Globus pallidus (tissue), 1 donor: ENCODE measurements around the gene PIP4K2B.
"Not testable (repeated sequence)": the region's sequence is repeated elsewhere in the genome, so short reads cannot be mapped to it uniquely, and the experiment has no call there.

ENCODE experiments used
- DNase-seq: peaks from one replicate; pipeline ENCODE4 v3.0.0-alpha.2; 2015; ENCODE audit warnings: low spot score

Gene PIP4K2B

DNA sequence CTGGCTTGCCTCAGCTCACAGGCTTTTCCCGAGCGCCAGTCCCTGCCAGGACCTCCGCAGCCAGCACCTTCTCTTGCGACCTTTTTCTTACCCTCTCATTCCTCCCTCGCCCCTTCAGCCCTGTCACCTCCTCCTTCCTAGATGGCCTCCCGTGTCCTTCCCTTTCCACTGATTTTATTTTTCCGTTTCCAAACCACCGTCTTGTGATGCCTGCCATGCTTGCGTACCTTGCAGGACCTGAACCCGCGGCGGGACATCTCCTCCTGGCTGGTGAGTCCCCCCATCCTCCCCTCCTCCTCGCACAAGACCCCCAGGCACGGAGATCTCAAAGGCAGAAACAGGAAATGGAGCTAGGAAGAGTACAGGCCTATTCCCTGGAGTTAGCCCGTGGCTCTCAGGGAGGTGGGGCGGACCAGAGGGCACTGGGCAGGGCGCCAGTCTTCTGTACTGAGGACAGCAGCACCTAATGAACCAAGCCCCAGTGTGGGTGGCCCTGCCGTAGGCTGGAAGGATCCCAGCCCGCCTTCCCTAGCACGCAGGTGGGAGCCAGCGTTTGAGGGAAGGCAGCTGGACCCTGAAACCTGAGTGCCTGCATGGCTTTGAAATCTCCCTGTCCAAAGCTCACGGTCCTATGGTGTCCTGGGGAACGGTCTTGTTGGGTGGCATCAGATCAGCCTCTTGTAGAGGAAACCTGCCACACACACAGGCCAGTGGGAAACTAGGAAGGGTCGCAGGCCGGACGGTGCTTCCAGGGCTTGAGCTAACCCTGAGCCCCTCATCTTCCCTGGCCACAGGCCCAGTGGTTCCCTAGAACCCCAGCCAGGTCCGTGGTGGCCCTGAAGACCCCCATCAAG is 68.6 kb downstream of the PIP4K2B start:
- no peak for DNase-seq

DNA sequence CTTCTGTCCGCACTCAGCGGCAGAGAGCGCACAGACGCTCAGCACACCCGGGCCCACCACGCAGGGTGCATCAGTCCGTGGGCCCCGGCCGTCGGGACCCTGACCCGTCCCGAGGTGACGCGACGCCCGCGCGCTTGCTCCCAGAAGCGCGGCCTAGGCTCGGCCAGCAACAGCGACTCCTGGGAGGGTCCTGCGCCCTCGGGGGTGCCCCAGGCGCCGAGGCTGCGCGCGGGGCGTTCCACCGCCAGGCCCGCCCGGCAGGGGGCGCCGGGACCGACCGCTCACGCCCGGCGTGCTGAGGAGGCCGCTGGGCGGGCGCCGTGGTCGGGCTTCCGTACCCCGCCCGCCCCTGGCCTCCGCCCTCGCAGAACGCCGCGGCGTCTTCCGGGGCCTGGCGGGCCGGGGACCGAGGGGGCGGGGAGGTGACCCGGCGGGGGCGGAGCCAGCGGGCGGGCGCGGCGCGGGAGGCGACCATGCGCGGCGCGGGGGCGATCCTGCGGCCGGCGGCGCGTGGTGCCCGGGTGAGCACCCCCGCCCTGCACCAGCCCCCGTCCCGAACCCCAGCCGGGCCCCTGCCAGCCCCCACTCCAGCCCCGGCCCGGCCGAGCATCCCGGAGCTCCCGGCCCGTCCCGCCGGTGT is 69.3 kb downstream of the PIP4K2B start, which contains the start of gene CISD3:
TSS of gene CISD3 (plus strand) at position 456 of the 640 bp plus-strand sequence. CDS start at position 474, 18 bp downstream.
- peak; percentile 84 for DNase-seq

DNA sequence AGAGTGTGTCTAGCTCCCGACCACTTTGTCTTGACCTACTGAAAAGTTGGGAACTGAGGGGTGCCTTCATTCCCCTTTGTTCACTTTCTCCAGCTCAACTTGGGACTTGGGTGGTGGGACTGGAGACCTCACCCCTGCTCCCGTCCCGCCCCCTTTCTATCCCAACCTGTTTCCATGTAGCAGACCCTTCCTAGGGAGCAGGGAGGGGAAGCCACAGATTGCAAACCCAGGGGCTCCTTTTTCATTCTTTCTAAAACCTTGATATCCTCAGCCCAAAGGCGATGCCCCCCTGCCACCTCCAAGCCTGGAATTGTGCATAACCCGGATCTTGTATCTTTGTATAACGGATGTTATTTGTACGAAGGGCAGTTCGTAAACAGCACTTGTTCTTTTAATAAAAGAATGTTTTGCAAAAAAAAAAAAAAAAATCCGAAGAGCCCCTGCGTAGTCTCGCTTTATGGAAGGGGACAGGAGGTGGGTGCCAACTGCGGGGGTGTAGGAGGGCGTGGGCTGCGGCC is 69.9 kb downstream of the PIP4K2B start:
- no peak for DNase-seq

DNA sequence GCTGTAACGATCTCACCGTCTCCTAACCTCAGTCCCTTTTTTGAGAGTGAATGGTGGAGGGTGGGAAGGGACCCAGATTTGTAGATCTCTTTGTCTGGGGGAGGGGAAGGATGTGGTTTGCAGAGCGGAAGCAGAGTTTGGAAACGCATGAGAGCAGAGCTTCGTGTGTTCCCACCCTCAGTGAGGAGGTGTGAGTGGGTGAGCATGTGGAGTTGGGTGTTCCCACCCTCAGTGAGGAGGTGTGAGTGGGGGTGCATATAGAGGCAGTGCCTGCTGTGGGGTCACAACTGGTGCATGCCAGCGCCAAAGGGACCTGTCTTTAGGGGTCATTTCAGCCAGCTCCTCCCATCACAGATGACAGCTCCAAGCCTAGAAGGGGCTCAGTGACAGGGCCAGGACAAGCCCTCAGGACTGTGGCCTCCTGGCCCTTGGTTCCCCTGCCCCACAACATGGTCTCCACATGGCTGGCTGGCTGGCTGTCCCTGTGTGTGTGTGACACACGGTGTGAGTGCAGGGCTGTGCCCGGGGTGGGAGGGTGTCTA is 71.0 kb downstream of the PIP4K2B start:
- no peak for DNase-seq

DNA sequence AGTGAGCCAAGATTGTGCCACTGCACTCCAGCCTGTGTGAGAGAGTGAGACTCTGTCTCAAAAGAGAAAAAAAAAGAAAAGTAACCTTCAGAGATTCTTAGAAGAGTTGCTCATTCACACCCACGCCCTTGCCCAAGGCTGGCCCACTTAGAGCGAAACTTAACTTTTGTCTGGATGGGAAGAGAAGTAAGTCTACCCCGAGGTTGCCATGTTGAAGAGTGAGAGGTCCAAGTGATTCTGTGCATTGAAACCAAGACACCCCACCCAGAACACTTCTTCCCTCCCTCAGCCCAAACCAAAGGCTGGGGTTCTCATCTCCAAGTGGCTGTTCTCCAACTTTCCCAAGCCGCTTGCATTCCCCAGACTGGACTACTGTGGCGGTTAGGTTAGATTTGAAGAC is 71.6 kb downstream of the PIP4K2B start:
- no peak for DNase-seq

DNA sequence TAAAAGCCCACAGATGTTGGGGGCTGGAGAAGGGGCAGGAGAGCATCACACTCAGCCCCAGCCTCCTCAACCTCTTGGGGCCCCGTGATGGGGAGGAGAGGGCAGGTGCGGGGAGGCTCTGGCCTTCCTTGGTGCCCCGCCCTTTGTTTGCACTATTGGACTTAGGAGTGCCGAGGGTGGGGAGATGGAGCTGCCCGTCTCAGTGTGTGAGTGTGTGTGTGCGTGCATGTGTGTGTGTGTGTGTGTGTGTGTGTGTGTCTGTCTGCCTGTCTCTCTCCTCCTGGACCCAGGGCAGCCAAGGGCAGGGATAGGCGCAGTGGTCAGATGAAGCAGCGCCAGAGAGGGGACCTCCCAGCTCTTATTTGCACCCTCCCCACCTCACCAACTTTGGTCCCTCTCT is 73.2 kb downstream of the PIP4K2B start:
- DNase-seq: not testable (repeated sequence)

DNA sequence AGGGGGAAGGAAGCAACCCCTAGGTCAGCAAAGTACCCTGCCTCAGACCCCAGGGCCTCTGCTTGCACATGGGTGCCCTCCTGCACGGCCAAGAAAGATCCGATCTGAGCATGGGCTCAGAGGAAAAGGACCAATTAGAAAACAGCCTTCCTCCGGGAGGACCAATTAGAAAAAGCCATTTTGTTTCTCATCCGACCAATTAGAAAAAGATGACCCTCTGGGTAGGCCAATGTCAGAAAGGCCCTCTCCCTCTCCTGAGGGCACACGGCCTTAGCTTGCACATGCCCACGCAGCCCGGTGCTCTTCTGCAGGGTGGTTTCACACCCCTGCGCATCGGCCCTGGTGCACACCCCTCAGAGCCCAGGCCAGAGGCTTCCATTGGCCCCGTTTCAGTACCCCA is 74.3 kb downstream of the PIP4K2B start:
- DNase-seq: peak; percentile 58

DNA sequence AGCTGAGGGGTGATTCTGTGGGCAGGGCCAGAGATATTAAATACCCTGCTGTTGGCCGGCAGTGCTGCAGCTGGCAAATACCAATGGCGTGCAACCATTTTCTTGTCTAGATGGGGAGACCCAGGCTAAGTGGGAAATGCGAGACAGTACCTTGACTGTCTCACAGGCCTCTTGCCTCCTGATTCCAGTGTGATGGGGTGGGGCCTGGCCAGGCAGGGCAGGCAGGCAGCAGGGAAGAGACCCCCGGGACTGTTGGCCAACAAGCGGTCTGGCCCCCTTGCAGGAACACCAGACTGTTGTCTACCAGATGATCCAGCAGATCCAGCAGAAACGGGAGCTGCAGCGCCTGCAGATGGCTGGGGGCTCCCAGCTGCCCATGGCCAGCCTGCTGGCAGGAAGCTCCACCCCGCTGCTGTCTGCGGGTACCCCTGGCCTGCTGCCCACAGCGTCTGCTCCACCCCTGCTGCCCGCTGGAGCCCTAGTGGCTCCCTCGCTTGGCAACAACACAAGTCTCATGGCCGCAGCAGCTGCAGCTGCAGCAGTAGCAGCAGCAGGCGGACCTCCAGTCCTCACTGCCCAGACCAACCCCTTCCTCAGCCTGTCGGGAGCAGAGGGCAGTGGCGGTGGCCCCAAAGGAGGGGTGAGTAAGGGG is 74.9 kb downstream of the PIP4K2B start:
- DNase-seq: peak; percentile 94

DNA sequence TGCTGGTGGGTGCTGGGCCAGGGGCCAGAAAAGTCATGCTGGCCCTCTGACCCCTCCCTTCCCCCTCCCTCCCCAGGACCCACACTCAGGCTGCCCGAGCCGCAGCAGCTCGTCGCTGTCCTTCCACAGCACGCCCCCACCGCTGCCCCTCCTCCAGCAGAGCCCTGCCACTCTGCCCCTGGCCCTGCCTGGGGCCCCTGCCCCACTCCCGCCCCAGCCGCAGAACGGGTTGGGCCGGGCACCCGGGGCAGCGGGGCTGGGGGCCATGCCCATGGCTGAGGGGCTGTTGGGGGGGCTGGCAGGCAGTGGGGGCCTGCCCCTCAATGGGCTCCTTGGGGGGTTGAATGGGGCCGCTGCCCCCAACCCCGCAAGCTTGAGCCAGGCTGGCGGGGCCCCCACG is 77.6 kb downstream of the PIP4K2B start:
- DNase-seq: no peak

DNA sequence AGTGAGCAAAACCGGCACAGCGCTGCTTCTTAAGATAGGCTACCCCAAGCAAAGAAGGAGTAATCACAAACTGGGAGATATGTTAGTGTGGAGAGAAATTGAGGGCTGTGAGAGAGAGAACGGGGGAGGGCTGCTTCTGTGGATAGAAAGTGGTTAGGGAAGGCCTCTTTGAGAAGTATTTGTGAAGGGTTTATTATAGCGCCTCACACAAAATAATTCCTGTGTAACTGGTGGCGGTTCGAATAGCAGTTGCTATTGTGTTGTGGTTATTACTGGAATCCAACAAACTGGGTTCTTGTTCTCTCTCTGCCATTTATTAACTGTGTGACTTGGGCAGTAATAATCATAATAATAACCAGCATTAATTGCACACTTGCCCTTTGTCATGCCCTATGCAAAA is 78.4 kb downstream of the PIP4K2B start:
- no peak for DNase-seq

DNA sequence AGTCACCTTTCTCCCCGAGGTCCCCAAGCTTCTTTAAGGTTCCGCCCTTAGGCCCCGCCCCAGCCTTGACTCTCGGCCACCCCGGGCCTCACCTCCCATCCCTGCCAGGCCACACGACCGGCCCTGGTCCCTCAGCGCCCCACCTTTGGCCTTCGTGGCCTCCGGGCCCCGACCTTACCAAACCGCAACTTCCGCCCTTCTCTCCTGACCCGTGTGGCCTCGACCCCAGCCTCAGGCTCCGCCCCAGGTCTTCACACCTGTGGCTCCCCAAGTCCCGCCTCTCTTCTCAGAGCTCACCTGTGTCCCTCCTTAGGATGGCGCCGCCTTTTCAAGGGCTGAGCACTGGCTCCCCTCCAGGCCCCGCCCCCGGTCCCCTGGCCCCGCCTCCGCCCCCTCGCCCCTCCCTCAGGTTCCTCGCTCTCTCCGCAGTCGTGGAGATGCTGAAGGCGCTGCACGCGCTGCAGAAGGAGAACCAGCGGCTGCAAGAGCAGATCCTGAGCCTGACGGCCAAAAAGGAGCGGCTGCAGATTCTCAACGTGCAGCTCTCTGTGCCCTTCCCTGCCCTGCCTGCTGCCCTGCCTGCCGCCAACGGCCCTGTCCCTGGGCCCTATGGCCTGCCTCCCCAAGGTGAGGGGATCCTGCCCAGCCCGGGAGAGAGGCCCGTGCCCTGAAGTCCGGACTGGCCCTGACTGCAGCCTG is 79.3 kb downstream of the PIP4K2B start:
- no peak for DNase-seq

DNA sequence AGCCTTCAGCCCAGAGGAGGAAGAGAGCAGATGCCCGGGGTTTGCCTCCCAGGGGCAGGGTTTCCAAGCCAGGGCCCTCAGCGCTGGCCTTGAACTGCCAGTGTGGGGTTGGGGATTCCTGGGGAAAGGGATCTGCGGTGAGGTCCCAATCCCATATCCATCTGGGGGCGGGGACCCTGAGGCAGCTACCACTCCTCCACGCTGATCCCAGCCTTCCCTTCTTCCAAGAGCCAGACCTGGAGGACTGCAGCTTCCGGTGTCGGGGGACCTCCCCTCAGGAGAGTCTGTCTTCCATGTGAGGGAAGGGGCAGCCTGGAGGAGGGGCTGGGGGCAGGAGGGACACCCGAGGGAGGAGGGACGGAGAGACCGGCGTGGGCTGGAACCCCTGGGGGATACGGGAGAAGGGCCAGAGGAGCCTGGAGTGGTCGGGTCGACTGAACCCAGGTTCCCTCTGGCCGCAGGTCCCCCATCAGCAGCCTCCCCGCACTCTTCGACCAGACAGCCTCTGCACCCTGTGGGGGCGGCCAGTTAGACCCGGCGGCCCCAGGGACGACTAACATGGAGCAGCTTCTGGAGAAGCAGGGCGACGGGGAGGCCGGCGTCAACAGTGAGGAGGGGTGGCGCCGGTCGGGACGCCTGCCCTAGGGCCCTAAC is 79.9 kb downstream of the PIP4K2B start:
- DNase-seq: no peak

DNA sequence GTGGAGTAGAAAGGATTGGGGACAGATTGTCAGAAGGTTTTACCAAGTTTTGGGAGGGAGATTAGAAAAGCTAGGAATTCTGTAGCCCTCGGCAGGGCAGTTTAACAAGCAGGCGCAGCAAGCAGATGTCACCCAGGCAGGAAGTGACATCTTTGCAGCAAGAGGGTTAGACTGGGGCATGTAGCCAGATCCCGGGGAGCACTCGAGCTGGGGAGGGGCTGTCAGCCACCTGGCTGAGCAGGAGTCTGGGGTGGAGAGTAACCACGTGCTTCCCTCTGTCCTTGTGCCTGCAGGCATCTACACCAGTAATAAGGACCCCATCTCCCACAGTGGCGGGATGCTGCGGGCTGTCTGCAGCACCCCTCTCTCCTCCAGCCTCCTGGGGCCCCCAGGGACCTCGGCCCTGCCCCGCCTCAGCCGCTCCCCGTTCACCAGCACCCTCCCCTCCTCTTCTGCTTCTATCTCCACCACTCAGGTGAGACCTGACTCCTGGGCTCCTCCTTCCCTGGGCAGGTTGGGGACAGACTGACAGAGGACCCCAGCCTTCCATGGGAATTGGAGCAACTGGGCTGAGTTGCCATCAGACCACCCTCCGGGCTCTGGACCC is 82.1 kb downstream of the PIP4K2B start:
- DNase-seq: no peak

DNA sequence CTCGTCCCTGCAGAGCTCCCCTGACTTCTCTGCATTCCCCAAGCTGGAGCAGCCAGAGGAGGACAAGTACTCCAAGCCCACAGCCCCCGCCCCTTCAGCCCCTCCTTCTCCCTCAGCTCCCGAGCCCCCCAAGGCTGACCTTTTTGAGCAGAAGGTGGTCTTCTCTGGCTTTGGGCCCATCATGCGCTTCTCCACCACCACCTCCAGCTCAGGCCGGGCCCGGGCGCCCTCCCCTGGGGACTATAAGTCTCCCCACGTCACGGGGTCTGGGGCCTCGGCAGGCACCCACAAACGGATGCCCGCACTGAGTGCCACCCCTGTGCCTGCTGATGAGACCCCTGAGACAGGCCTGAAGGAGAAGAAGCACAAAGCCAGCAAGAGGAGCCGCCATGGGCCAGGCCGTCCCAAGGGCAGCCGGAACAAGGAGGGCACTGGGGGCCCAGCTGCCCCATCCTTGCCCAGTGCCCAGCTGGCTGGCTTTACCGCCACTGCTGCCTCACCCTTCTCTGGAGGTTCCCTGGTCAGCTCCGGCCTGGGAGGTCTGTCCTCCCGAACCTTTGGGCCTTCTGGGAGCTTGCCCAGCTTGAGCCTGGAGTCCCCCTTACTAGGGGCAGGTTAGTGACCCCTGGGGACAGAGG is 82.9 kb downstream of the PIP4K2B start:
- no peak for DNase-seq
